Effector CD8-positive, alpha-beta T cell (primary cell): Measurements from ENCODE around the gene CYP1A2.
A peak's percentile ranks its signal among the peaks of the same experiment; 100 is the strongest.
"Not testable (repeated sequence)": the region's sequence is repeated elsewhere in the genome, so short reads cannot be mapped to it uniquely, and the experiment has no call there.

Experiments used
- DNase-seq: peaks from one replicate; lab custom pipeline; 2025; lab: John Stamatoyannopoulos, UW

The CYP1A2 gene

DNA sequence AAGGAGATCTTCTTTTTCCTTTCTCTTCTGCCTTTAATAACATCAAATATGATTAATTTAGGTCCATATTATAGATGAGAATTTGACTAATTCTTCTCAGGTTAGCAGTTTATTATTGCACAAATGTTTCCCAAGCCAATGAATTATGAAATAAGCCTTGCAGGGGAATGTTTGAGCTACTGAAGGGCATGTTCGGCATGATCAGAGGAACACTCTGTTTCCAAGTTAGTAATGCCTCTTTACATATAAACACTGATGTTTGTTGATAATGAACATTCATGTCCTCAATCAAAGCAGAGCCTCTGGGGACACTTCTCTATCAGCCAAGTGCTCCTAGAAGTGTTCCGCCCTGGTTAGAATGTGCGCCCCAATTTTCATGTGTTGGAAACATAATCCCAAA lies 13.3 kb upstream of the CYP1A2 start:
- no peak for DNase-seq

- DNase-seq = not testable (repeated sequence)
These were observed 10.4 kb upstream of the CYP1A2 start for GRCh38 chr15:74738239-74738638.

DNA sequence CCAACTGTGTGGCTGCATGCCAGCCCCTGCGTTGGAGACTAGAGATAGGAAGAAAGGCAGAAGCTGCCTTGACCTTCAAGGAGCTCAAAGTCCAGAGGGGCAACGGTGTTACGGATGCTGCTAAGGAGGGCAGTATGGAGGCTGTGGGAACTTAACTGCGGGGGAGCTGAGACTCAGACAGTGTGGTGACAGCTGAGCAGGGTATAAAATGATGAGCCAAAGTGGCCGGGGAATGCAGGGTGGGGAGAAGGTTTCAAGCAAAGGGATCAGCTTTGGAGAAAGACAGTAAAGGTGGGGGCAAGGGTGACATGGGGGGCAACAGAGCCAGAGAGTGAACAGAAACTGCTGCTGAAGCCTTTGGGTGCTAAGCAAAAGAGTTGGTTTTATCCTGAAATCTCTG lies 6.2 kb upstream of the CYP1A2 start:
- DNase-seq = no peak

- no peak for DNase-seq
These were observed 2.3 kb upstream of the CYP1A2 start for GRCh38 chr15:74746389-74746788.

DNA sequence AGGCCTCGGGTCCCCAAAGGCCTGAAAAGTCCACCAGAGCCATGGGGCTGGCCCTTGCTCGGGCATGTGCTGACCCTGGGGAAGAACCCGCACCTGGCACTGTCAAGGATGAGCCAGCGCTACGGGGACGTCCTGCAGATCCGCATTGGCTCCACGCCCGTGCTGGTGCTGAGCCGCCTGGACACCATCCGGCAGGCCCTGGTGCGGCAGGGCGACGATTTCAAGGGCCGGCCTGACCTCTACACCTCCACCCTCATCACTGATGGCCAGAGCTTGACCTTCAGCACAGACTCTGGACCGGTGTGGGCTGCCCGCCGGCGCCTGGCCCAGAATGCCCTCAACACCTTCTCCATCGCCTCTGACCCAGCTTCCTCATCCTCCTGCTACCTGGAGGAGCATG lies 1.2 kb downstream of the CYP1A2 start:
- no peak for DNase-seq

DNA sequence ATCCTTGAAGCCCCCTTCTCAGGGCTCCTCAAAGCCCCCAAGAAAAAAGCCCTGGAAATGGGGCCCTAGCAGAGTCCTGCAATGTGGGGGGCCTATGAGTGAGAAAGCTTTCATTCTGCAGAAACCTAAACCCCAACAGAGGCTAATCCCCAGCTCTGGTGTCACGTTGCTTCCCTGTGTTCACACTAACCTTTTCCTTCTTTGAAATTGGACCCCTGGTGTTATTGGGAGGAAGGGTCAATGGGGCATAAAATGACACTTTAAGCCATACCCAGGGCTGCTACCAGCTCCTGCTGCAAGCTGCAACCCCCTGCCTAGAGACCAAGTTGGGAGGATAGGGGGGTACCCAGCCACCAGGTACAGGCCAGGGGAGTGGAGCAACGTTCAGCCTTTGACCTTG lies 2.1 kb downstream of the CYP1A2 start:
- no peak for DNase-seq

GRCh38 chr15:74752011-74752410 lies 3.4 kb downstream of the CYP1A2 start:
- DNase-seq = no peak

DNA sequence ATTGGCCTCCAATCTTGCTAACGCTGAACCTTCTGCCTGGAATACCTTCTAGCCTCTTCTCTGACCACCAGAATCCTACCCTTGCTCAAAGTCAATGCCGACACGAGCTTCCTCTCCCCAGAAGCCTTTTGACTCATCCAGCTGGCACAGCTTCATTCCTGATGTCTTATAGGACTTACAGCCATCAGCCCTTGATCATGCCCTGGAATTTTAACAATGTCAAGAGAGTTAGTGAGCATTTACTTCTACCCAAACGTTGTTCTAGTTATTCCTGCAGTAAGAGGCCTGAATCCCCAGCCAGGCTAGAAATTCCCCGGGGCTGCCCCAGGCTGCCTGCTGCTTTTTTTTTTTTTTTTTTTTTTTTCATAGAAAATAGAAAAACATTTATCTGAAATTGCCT lies 3.9 kb downstream of the CYP1A2 start:
- DNase-seq = no peak

DNA sequence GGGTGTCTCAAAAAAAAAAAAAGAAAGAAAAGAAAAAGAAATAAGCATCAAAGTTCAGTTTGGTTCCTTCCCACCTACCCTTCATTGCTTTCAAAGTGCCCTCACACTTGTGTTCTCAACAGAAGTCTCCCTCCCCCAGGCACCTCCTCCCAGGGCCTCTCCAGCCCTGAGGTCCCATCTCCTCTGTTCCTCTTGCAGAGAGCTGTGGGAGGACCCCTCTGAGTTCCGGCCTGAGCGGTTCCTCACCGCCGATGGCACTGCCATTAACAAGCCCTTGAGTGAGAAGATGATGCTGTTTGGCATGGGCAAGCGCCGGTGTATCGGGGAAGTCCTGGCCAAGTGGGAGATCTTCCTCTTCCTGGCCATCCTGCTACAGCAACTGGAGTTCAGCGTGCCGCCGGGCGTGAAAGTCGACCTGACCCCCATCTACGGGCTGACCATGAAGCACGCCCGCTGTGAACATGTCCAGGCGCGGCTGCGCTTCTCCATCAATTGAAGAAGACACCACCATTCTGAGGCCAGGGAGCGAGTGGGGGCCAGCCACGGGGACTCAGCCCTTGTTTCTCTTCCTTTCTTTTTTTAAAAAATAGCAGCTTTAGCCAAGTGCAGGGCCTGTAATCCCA lies 6.1 kb downstream of the CYP1A2 start:
- DNase-seq = no peak

- no peak for DNase-seq
These were observed 10.1 kb downstream of the CYP1A2 start for GRCh38 chr15:74758736-74759135.

GRCh38 chr15:74762791-74763150 lies 14.1 kb downstream of the CYP1A2 start:
- DNase-seq = no peak

DNA sequence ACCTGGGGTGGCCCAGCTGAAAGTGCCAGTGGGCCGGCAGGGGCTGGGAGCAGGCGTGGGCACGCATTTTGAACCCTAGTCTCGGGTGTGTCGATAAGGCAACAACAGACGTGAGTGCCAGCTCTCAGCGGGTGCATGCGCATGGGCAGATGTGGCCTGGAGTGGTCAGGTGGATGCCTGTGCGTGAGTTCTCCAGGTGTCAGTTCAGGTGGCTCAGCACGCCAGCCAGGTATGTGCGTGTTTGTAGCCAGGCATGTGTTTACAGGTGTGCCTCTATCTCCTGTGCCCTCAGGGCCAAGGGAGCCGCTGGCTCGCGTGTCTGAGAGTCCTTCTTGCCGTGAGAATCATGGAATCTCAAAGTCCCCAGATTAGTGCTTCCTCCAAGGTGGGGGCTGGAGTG lies 14.8 kb downstream of the CYP1A2 start:
- DNase-seq = no peak

- DNase-seq = no peak
These were observed 18.8 kb downstream of the CYP1A2 start for GRCh38 chr15:74767167-74768098.

GRCh38 chr15:74768099-74768770 lies 19.6 kb downstream of the CYP1A2 start:
- DNase-seq = no peak

DNA sequence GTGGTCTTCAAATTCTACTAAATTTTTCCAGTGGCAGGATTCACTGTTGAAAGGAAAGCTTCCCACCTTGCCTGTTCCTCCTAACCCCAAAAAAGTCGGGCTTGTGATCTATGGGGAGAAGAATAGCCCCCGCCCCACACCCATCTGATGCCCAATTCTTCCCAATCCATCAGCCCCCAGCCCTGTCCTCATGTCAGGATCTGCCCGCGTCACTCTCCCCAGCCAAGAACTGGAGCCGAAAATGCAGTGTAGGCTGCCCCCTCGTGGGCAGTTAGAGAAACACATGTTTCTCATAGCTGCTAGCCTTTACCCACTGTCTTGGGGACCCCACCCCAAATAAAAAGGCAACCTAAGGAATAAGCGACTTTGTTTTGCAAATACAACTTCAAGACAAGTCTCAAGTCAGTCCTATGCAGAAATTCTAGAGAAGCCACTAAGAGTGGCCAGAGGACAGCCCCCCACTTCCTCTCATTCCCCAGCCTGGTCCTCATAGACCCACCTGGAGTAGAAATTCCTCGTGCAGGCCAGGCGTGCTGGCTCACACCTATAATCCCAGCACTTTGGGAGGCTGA lies 20.2 kb downstream of the CYP1A2 start:
- DNase-seq = peak; percentile 61

- no peak for DNase-seq
These were observed 20.9 kb downstream of the CYP1A2 start for GRCh38 chr15:74769463-74770025.

DNA sequence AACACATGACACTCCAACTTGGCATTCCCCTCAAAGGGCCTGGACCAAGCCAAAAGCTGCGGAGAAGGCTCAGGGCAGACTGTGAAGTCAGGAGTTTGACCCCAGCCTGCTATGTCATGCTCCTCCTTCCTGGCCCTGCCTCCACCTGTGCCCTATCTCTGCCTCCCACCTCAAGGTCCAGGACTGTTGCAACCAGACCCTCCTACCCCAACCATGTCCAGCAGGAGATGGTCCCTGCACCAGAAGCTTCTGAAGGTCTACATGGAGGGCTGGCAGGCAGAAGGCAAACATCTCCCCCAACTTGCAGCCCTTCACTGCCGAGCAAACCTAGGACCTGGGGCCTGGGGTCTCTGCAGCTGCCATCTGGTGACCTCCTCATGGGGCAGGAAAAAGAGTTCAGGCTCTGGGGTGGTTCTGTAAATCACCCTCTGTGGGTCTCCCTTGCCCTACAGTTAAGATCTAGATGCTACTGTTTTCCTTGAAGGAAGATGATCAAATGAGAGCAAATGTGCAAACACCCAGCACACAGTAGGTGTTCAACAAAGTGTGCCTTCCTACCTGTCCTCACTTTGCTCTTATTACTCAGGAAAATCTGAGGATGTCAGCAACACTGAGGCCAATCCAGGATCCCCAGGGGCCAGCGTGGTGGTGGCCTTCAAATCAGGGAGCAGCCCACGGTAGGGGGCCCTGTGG lies 21.7 kb downstream of the CYP1A2 start:
- DNase-seq = no peak

DNA sequence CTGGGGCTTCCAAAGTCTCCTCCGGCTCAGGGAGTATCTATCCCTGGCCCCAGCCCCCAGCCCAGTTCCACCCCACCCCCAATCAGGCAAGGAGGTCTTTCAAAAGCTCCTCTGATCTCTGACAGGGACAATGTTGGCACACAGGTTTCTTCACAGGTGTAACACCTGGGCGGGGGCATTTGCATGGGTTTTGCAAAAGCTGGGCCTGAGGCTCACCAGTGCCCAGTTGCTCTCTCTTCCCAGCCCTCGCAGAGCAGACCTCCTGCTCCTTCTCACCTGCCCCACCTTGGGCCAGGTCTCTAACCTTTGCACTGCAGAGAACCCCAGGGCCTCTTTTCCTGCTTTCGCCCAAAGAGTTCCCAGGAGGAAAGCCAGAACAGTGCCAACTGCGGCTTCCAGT lies 24.7 kb downstream of the CYP1A2 start:
- DNase-seq = no peak

- no peak for DNase-seq
These were observed 25.1 kb downstream of the CYP1A2 start for GRCh38 chr15:74773731-74774252.

DNA sequence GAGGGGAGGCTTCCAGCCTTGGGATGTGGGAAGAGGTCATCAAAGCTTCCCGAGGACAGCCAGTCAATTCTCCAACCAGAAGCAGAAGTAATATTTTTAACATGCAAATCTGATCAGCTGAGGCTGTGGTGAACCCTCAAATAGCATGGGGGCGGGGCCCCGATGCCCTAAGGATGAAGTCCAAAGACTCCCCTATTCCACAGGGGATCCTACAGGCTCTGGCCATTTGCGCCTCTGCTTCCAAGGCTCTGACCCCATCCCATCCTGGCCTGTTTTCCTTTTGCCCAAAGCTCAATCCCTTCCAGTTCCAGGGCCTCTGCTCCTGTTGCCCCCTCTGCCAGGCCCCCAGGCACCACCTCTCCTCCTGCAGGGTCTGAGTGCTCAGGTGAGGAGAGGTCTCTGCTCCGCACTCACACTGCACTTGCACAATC lies 26.5 kb downstream of the CYP1A2 start:
- no peak for DNase-seq

- no peak for DNase-seq
These were observed 27.2 kb downstream of the CYP1A2 start for GRCh38 chr15:74775894-74776293.
